Epidermal melanocyte (primary cell): ENCODE measurements around the gene TP73.
"Not testable (repeated sequence)": the region's sequence is repeated elsewhere in the genome, so short reads cannot be mapped to it uniquely, and the experiment has no call there.

Experiments
- DNase-seq: peaks from one replicate; pipeline ENCODE4 v3.0.0; 2011; ENCODE audit warnings: low spot score; ENCODE audit not compliant: insufficient read length

The TP73 gene

DNA sequence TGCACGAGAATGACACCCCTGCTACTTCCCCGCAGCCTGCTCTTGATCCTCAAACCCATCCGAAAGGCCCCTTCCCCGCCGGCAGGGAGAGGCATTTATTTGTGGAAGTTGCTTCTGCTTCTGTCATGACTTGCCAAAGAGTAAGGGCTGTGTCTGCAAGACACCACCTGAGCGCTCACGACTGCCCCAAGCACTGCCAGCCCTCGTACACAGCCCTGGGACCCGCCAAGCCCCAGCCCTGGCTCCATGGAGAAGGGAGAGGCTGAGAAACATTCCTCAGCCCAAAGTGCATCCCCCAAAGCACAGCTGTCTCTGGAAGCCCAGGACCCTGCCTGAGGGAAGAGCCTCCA lies 33.8 kb upstream of the TP73 start:
- no peak for DNase-seq

DNA sequence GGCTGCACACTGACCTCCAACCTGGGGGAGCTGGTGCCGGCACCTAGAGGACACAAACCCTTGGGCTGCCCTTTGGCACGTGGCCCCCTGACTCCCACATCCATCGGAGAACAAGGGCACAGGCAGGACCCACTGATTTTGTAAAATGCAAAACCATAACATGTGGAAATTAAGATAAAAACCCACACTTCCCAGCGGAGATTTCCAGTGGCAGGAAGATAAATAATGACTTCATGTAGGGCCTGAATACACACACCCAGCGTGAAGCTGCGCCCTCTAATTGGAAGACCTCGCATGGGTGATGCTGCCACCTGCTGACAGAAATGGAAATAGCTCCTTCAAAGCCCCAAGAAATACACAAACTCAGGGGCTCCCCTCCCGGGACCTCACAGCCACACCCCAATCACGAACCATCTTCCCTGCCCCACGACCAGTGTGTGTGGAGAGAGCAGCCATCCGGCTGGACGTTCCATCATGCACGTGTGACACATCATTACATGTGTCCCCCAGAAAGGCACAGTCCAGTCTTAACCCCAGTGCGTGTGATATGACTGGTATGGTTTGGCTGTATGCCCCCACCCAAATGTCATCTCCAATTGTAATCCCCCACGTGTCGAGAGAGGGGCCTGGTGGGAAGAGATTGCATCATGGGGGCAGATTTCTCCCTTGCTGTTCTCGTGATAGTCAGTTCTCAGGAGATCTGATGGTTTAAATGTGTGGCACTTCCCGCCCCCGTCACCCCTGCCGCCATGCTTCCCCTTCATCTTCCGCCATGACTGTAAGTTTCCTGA lies 33.2 kb upstream of the TP73 start:
- peak; percentile 97 for DNase-seq

- DNase-seq: no peak
These were observed 31.6 kb upstream of the TP73 start for GRCh38 chr1:3620708-3621107.

- DNase-seq: not testable (repeated sequence)
These were observed 31.1 kb upstream of the TP73 start for GRCh38 chr1:3621151-3621671.

GRCh38 chr1:3622102-3622501 lies 30.2 kb upstream of the TP73 start:
- DNase-seq: not testable (repeated sequence)

DNA sequence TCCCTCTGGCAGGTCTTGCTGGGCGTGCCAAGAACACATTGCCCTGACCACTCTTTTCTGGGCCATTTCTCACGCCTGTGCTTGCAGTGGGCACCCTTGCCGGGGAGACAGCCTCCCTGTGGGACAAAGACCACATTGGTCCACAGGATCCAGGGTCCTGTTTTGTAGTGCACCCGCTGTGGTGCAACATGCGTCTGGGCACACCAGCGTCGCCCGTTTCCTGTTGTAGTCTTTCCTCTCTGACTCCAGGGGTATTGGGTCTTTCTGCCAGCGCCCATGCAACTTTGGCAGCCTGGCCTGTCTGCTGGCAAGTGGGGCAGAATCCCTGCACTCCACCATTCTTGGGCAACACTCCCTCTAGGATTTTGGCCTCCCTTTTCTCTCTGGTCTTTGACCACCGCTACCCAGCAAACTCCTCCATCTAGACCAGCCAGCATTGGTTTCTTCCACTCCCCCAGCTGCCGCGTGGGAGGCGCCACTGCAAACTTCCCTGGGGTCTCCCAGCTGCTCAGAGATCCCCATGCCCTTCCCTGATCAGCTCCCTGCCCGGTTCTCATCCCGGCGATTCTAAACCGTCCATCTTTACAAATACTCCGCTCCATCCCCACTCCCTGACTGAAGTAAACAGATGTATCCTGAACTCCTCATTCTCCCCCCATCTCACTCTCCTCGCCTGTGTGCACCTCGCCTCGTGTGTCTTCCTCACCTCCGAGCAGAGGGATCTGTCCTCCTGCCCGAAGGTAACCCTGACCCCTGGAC lies 28.7 kb upstream of the TP73 start:
- no peak for DNase-seq

DNA sequence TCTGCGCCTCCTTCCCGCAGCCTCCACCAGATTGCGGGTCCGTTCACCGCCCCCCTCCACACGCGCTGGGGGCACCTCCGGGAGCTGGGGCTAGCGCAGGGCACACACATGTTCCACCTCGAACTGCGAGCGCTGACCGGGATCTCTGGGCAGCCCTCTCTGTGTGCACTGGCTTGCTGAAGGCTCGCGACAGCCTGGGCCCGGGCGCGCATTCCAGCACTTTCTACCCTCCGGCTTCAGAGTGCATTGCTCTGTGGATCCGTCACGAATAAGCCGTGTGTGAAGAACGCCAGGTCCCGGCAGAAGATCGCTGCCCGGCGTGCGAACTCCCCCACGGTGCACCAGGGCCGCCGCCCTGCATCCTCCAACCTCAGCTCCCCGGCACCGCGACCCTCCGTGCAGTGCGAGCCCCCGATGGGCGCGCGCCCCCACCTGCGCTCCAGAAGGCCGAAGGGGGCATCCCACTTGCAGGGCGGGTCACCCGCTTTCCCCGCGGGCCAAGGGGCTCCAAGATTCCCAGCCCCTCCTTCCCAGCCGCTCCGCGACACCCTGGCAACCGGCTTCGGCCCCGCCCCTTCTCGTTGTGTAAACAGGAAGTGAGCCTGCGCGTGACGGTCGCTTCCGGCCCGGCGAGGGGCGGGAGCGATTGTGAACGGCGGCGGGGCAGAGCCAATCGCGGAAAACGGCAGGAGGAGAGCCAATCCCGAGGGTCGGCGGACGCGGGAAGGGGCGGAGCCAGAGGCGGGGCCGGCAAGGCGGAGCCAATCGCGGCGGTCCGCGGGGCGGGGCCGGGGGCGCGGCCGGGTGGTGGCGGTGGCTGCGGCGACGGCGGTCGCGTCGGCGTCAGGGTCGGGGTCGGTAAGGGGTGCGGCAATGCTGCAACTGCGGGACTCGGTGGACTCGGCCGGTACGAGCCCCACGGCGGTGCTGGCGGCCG lies 27.8 kb upstream of the TP73 start, which contains the start of gene TPRG1L:
TSS of gene TPRG1L (plus strand) at position 816 of the 937 bp plus-strand sequence. CDS start at position 874, 58 bp downstream.
- DNase-seq: peak; percentile 100

GRCh38 chr1:3625151-3625907 lies 27.0 kb upstream of the TP73 start:
- no peak for DNase-seq

- DNase-seq: no peak
These were observed 26.3 kb upstream of the TP73 start for GRCh38 chr1:3626025-3626424.

- no peak for DNase-seq
These were observed 24.6 kb upstream of the TP73 start for GRCh38 chr1:3627515-3628253.

DNA sequence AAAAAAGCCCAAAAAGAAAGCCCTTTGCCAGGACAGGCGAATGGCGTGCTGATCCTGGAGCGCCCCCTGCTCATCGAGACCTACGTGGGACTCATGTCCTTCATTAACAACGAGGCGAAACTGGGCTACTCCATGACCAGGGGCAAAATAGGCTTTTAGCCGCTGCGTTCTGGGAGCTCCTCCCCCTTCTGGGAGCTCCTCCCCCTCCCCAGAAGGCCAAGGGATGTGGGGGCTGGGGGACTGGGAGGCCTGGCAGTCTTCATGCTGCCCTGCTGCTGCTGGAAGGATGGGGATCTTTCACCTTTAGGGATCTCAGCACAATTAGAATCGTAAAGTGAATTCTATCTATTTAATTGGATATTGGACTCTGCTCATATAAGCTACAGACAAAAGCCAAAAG lies 23.9 kb upstream of the TP73 start:
- no peak for DNase-seq

GRCh38 chr1:3629561-3630160 lies 22.7 kb upstream of the TP73 start:
- no peak for DNase-seq

- DNase-seq: no peak
These were observed 22.1 kb upstream of the TP73 start for GRCh38 chr1:3630161-3630611.

- DNase-seq: no peak
These were observed 21.4 kb upstream of the TP73 start for GRCh38 chr1:3630914-3631313.

DNA sequence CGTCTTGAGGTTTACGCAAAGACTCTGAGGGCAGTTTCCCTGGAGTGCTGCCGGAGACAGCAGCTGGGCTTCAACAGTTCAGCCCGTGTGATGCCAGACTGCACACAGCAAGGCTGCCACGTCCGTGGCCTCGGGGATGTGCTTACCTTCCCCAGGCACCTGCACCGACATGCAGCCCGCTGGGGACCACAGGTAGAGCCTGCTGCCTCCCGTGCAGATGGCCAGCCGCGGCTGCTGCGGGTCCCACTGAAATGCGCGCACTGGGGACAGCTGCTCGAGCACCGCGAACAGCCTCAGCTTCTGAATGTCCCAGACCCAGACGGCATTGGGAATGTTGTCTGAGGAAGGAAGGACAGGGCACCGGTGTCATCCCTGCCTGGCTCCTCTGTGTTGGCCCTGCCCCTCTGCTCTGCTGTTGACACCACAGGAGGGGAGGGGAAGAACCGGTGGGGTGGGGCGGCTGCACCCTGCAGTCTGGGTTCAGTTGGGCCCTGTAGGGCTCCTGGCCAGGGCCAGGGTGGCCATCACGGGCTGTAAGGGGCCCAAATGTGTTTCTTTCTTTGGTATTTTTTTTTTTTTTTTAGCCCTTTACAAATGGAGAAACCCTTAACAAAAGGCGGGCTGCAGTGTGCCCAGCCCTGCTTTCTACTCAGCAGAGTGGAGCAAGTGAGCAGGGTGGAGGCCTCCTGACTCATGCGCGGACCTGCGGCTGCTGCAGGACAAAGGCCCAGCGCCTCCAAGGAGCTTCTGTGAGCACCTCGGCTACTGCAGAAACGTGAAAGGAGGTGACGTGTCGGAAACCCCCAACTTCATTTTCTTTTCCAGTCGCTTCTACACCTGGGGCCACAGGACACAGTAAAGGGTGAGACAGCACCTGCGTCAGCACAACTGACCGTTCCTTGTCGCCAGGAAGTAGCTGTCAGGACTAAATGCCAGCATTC lies 20.7 kb upstream of the TP73 start:
- no peak for DNase-seq

DNA sequence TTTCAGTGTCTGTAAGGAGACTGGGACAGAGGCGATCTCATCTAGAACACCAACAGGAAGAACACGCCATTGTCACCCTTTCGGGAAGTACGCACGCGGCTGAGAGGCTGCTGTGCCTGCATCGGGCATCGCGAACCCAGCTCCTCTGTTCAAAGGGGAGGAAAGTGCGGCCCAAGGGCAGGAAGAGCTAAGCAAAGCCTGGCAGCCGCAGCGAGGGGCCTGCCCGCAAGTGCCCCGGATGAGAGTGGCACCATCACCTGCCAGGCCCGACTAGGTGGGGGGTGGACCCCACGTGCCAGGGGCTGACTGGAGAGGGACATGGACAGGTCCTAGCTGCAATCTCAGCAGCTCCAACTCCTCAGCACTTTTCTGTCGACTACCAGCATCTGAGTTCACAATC lies 20.0 kb upstream of the TP73 start:
- DNase-seq: no peak

- DNase-seq: no peak
These were observed 19.5 kb upstream of the TP73 start for GRCh38 chr1:3632716-3633343.
